ENCODE results near the gene BEST1.

BEST1 gene

DNA sequence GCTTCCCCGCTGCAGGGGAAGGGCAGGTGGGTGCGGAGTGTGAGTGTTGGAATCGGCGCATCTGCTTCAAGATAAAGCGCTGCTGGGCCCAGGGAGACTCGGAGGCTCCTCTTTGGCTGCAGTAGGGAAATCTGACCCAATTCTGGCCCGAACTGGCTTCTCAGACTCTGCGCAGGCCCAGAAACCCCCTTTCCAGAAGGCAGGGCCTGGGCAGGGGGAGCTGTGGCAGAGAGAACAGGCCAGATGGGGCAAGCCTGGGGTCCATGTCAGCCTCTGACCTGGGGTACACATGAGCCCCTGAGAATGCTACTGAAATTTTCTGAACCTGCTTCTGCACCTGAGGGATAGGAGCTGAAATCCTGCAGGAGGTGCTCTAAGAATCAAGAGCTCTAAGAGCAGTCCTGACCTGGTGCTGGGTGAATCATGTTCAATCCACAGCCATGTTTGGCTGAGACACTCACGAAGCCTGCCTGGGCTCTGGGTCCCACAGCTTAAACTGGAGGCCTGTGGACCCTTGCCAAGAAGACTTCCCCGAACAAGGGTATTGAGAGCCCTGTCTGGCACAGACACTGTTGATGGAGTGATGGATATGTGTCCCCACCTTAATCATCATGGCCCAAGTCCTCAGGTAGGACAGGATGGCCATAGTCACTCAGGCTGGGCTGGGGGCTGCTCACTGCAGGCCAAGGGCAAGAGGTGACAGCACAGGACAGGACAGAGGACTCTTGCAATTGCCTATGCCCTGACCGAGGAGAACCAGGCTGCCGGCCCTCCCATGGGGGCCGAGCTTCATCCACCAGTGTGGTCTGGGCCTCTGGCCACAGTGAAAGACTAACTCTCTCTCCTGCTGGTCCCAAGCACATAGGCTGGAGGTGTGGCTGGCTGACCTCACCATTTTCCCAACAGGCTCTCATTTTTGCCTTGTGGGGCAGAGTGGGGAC lies 39.7 kb upstream of the BEST1 start:
- no peaks in the 10 kb centered on the region for H3K4me1 ChIP-seq (ENCODE audit: control insufficient read depth, insufficient read depth, low read length)

DNA sequence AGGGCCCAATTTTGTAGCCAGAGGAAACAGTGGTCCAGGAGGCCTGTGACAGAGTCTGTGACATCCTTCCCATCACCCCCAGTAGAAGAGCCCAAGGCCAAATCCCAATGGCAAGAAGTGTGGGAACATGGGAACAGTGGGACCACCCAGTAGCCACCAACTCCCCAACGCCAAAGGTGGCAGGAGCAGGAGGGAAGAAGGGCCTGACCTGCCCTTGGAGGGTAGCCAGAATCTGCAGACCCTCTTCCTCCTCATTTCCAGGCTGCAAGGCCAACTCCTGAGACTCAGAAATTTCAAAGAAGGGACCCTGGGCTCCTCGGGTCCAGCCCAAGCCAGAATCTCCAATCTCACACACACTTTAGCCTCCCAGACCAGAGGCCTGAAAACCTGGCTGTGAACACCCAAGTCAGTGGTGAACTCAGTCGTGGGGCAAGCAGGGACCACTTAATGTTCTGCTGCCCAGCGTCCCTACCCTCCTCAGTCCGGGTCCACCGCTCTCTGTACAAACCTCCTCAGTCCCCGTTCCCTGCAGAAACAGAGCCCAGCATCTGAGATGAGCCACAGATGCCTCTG lies 38.9 kb upstream of the BEST1 start:
- no peak overlapping the region for H3K4me2 ChIP-seq (ENCODE audit: low read length)
- no peaks in the 10 kb centered on the region for H3K4me1 ChIP-seq (ENCODE audit: control insufficient read depth, insufficient read depth, low read length)
- no peak overlapping the region for H3K9ac ChIP-seq (ENCODE audit: low read depth, low read length)
- no peaks in the 10 kb centered on the region for H3K27me3 ChIP-seq (ENCODE audit: control insufficient read depth, insufficient read depth, low read length)
- H3K36me3 ChIP-seq (ENCODE audit: insufficient read depth, low read length) = no peaks in the 10 kb centered on the region
- H3K4me3 ChIP-seq (ENCODE audit: low read length) = no peak overlapping the region
- no peaks in the 10 kb centered on the region for H3K9me3 ChIP-seq (replicated peaks; ENCODE audit: low read length)

More for the DNA sequence above, 39.7 kb upstream of the BEST1 start:
- no peaks in the 10 kb centered on the region for H3K36me3 ChIP-seq (ENCODE audit: insufficient read depth, low read length)
- no peak overlapping the region for H3K9ac ChIP-seq (ENCODE audit: low read depth, low read length)
- H3K4me3 ChIP-seq (ENCODE audit: low read length) = no peak overlapping the region
- H3K27me3 ChIP-seq (ENCODE audit: control insufficient read depth, insufficient read depth, low read length) = no peaks in the 10 kb centered on the region
- no peak overlapping the region for H3K4me2 ChIP-seq (ENCODE audit: low read length)
- H3K9me3 ChIP-seq (replicated peaks; ENCODE audit: low read length) = no peaks in the 10 kb centered on the region

GRCh38 chr11:61911701-61912529 lies 38.2 kb upstream of the BEST1 start:
- no peak overlapping the region for H3K4me2 ChIP-seq (ENCODE audit: low read length)
- no peak overlapping the region for H3K4me3 ChIP-seq (ENCODE audit: low read length)
- H3K36me3 ChIP-seq (ENCODE audit: insufficient read depth, low read length) = no peaks in the 10 kb centered on the region
- H3K4me1 ChIP-seq (ENCODE audit: control insufficient read depth, insufficient read depth, low read length) = peaks cover 5% of the 10 kb centered on the region
- no peaks in the 10 kb centered on the region for H3K9me3 ChIP-seq (replicated peaks; ENCODE audit: low read length)
- H3K27me3 ChIP-seq (ENCODE audit: control insufficient read depth, insufficient read depth, low read length) = no peaks in the 10 kb centered on the region
- no peak overlapping the region for H3K9ac ChIP-seq (ENCODE audit: low read depth, low read length)

- H3K36me3 ChIP-seq (ENCODE audit: insufficient read depth, low read length) = no peaks in the 10 kb centered on the region
- H3K4me1 ChIP-seq (ENCODE audit: control insufficient read depth, insufficient read depth, low read length) = peaks cover 8% of the 10 kb centered on the region
These were observed 37.6 kb upstream of the BEST1 start for GRCh38 chr11:61912530-61912898.

GRCh38 chr11:61912991-61913698 lies 37.0 kb upstream of the BEST1 start:
- no peak overlapping the region for H3K4me3 ChIP-seq (ENCODE audit: low read length)
- peaks cover 13% of the 10 kb centered on the region for H3K4me1 ChIP-seq (ENCODE audit: control insufficient read depth, insufficient read depth, low read length)
- no peak overlapping the region for H3K9ac ChIP-seq (ENCODE audit: low read depth, low read length)
- H3K36me3 ChIP-seq (ENCODE audit: insufficient read depth, low read length) = no peaks in the 10 kb centered on the region
- no peaks in the 10 kb centered on the region for H3K9me3 ChIP-seq (replicated peaks; ENCODE audit: low read length)
- H3K27me3 ChIP-seq (ENCODE audit: control insufficient read depth, insufficient read depth, low read length) = peaks cover 4% of the 10 kb centered on the region
- no peak overlapping the region for H3K4me2 ChIP-seq (ENCODE audit: low read length)

More at GRCh38 chr11:61912530-61912898, 37.6 kb upstream of the BEST1 start:
- Histone ChIP-seq H3K9ac (ENCODE audit: low read depth, low read length) (no peak overlapping the region), H3K27me3 (ENCODE audit: control insufficient read depth, insufficient read depth, low read length) (no peaks in the 10 kb centered on the region), H3K9me3 (replicated peaks; ENCODE audit: low read length) (no peaks in the 10 kb centered on the region), H3K4me3 (ENCODE audit: low read length) (no peak overlapping the region), H3K4me2 (ENCODE audit: low read length) (no peak overlapping the region)

- no peaks in the 10 kb centered on the region for H3K36me3 ChIP-seq (ENCODE audit: insufficient read depth, low read length)
- H3K9ac ChIP-seq (ENCODE audit: low read depth, low read length) = no peak overlapping the region
- H3K27me3 ChIP-seq (ENCODE audit: control insufficient read depth, insufficient read depth, low read length) = peaks cover 11% of the 10 kb centered on the region
- H3K9me3 ChIP-seq (replicated peaks; ENCODE audit: low read length) = no peaks in the 10 kb centered on the region
- H3K4me3 ChIP-seq (ENCODE audit: low read length) = no peak overlapping the region
- H3K4me1 ChIP-seq (ENCODE audit: control insufficient read depth, insufficient read depth, low read length) = peaks cover 13% of the 10 kb centered on the region
- H3K4me2 ChIP-seq (ENCODE audit: low read length) = no peak overlapping the region
These were observed 36.3 kb upstream of the BEST1 start for GRCh38 chr11:61913699-61914395.

DNA sequence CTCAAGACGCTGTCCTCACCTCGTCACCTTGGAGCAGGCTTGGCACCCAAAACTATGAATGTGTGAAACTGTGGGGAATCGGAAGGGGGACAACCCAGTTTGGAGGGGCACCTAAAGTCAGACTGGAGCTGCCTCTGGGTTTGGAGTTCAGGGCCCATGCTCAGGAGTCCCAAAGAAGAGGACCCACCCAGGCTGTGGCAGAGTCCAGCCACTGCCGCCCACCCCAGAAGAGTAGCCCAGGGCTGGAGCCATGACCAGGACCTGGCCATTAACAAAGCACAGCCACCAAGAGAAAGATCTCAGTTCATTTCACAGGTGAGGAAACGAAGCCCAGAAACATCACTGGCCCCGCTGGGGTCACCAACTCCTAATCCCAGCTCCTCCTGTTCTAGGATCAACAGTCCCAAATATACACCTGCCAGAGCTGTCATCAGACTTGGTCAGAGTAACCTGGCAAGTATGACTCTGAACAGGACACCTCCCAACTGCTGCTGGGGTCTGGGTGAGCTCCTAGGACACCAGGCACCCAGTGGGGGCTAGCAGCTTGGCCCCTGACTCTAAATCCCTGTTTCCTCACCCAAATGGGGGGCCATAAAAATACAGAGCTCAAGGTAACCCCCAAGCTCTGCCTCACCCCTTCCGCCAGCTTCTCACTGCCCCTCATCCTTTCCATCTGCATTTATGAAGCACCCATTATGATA lies 35.5 kb upstream of the BEST1 start:
- Histone ChIP-seq H3K4me2 (ENCODE audit: low read length) (no peak overlapping the region), H3K4me3 (ENCODE audit: low read length) (no peak overlapping the region), H3K9me3 (replicated peaks; ENCODE audit: low read length) (no peaks in the 10 kb centered on the region), H3K27me3 (ENCODE audit: control insufficient read depth, insufficient read depth, low read length) (peaks cover 13% of the 10 kb centered on the region), H3K36me3 (ENCODE audit: insufficient read depth, low read length) (no peaks in the 10 kb centered on the region), H3K4me1 (ENCODE audit: control insufficient read depth, insufficient read depth, low read length) (peaks cover 13% of the 10 kb centered on the region), H3K9ac (ENCODE audit: low read depth, low read length) (no peak overlapping the region)

- H3K27me3 ChIP-seq (ENCODE audit: control insufficient read depth, insufficient read depth, low read length) = peaks cover 18% of the 10 kb centered on the region
- H3K4me3 ChIP-seq (ENCODE audit: low read length) = peak overlapping the region; percentile 66
- no peaks in the 10 kb centered on the region for H3K9me3 ChIP-seq (replicated peaks; ENCODE audit: low read length)
- peak overlapping the region; percentile 79 for H3K4me2 ChIP-seq (ENCODE audit: low read length)
- peak overlapping the region; percentile 63 for H3K9ac ChIP-seq (ENCODE audit: low read depth, low read length)
- H3K36me3 ChIP-seq (ENCODE audit: insufficient read depth, low read length) = no peaks in the 10 kb centered on the region
- H3K4me1 ChIP-seq (ENCODE audit: control insufficient read depth, insufficient read depth, low read length) = peaks cover 13% of the 10 kb centered on the region
These were observed 33.3 kb upstream of the BEST1 start for GRCh38 chr11:61916737-61917333.

- Histone ChIP-seq H3K4me2 (ENCODE audit: low read length) (peak within 1 kb of the TSS; percentile 79), H3K9me3 (replicated peaks; ENCODE audit: low read length) (no peaks in the 10 kb centered on the region), H3K4me3 (ENCODE audit: low read length) (peak within 1 kb of the TSS; percentile 66), H3K36me3 (ENCODE audit: insufficient read depth, low read length) (no peaks in the 10 kb centered on the region), H3K4me1 (ENCODE audit: control insufficient read depth, insufficient read depth, low read length) (peaks cover 14% of the 10 kb centered on the region), H3K9ac (ENCODE audit: low read depth, low read length) (peak within 1 kb of the TSS; percentile 63), H3K27me3 (ENCODE audit: control insufficient read depth, insufficient read depth, low read length) (peaks cover 18% of the 10 kb centered on the region)
These were observed 32.6 kb upstream of the BEST1 start, which contains the start of gene RAB3IL1 for GRCh38 chr11:61917334-61918109. RAB3IL1 (minus strand) TSS chr11:61917566; CDS start chr11:61917367, 199 bp downstream.

Measured in skeletal muscle satellite cell (primary cell).